Fibroblast of lung (primary cell): Measurements from ENCODE around the gene ST6GALNAC3.

Experiments used
- EZH2 ChIP-seq: IDR thresholded peaks from 2 replicates; pipeline ENCODE4 v1.5.1; 2012; ENCODE audit warnings: low read length, control low read depth, mild to moderate bottlenecking; ENCODE audit errors: missing control alignments
- TF ChIP-seq, protein P1 (sequence below), 2 donors: IDR thresholded peaks in 1 of 2; conservative IDR thresholded peaks in 1 of 2; 1 replicate in 1 of 2; 2 replicates in 1 of 2; pipeline ENCODE4 v1.5.1; 2011 to 2012; ENCODE audit warnings: low read length in 2 of 2, control low read depth in 1 of 2, inconsistent platforms in 1 of 2, low read depth in 1 of 2, mild to moderate bottlenecking in 1 of 2

DNA sequence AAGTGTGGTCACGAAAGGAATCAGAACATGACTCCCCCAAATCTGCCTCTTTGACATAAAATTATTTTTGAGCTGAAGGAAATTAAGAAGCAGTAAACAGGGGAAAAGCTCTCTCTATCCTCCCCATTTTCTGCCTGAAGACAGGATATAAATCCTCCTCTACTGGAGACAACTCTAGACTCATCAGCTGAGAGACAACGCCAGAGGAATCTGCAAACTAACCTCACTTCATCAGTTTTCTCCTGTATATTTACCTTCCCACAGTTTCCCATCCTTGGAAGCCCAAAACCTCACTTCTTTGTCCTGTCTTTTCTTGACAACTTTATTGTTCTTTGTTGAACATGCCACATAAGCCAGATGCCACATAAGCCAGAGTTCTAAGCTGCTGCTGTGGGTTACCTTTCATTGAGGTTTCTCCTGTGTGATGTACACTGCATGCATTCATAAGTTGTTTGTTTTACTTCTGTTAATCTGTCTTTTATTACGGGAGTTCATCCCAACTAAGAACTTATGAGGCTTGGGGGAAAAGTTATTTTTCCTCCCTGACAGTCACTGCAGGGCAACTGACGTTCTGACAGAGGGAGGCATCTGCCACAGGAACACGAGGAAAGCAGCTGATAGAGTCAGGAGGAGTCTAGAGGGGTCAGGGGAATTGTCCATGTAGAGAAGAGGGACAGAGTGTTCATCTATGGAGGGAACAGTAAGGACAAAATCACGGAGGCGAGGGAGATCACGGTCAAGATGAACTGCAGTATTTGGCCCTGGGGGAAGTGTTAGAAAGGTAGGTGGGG, 19.2 kb downstream of the ST6GALNAC3 start:
- TF ChIP-seq, protein P1, sequence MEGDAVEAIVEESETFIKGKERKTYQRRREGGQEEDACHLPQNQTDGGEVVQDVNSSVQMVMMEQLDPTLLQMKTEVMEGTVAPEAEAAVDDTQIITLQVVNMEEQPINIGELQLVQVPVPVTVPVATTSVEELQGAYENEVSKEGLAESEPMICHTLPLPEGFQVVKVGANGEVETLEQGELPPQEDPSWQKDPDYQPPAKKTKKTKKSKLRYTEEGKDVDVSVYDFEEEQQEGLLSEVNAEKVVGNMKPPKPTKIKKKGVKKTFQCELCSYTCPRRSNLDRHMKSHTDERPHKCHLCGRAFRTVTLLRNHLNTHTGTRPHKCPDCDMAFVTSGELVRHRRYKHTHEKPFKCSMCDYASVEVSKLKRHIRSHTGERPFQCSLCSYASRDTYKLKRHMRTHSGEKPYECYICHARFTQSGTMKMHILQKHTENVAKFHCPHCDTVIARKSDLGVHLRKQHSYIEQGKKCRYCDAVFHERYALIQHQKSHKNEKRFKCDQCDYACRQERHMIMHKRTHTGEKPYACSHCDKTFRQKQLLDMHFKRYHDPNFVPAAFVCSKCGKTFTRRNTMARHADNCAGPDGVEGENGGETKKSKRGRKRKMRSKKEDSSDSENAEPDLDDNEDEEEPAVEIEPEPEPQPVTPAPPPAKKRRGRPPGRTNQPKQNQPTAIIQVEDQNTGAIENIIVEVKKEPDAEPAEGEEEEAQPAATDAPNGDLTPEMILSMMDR (conservative IDR thresholded peaks at IDR 0.05 in 1 of 2, IDR thresholded peaks at IDR 0.05 in 1 of 2; ENCODE audit: low read depth in 1 of 2, low read length in 2 of 2), result no peak
- no peak for TF ChIP-seq EZH2
